RWPE1 (cell line): Measurements from ENCODE around the gene DRC7.

Experiments
- CTCF ChIA-PET: fragments of 350-600 bp; sonication (Branson Sonifier 250); formaldehyde crosslinking; extraction: SDS; loops from one replicate; lab custom pipeline; 2021; lab: Yijun Ruan, JAX
- POLR2A ChIA-PET: fragments of 400-600 bp; formaldehyde crosslinking; extraction: SDS; loops from one replicate; lab custom pipeline; 2020; ENCODE audit warnings: antibody characterized with exemption; ENCODE audit not compliant: low non-redundant PET; lab: Yijun Ruan, JAX
- DNase-seq: peaks from one replicate; pipeline ENCODE4 v3.0.0; 2012; ENCODE audit warnings: low spot score
- H3K27ac ChIP-seq: fragments of 450-650 bp; 2 replicates; pipeline ENCODE4 v1.5.1; 2017
- CTCF ChIP-seq: fragments of 450-650 bp; conservative IDR thresholded peaks from 2 replicates; pipeline ENCODE4 v1.5.1; 2017; ENCODE audit warnings: low read depth, mild to moderate bottlenecking

DRC7 gene

GRCh38 chr16:57672824-57673223 is 21.8 kb upstream of the DRC7 start:
- TF ChIP-seq CTCF, result no peak
- ChIA-PET POLR2A (no interaction called here), CTCF (interaction anchor here (0.6 kb wide), 1 partner anchor 146 kb away, joined by 5 read pairs; no protein-coding TSS in a partner anchor)
- no peak for DNase-seq
- no peak overlapping the region for H3K27ac ChIP-seq

GRCh38 chr16:57675741-57676551 is 18.7 kb upstream of the DRC7 start:
- ChIA-PET CTCF (interaction anchor here (0.7 kb wide), 1 partner anchor 76 kb away, joined by 6 read pairs; no protein-coding TSS in a partner anchor), POLR2A (no interaction called here)
- no peak for DNase-seq
- H3K27ac ChIP-seq, result no peak overlapping the region
- no peak for TF ChIP-seq CTCF

GRCh38 chr16:57676553-57677085 is 18.0 kb upstream of the DRC7 start:
- no peak for TF ChIP-seq CTCF
- no peak for DNase-seq
- POLR2A ChIA-PET, result no interaction called here
- CTCF ChIA-PET, result interaction anchor here (0.7 kb wide), 1 partner anchor 77 kb away, joined by 6 read pairs; no protein-coding TSS in a partner anchor
- H3K27ac ChIP-seq, result no peak overlapping the region

GRCh38 chr16:57677622-57678369 is 16.8 kb upstream of the DRC7 start:
- peak overlapping the region; percentile 38; the same call in 1 of the 2 replicates for H3K27ac ChIP-seq
- POLR2A ChIA-PET, result no interaction called here
- TF ChIP-seq CTCF, result no peak
- no peak for DNase-seq
- CTCF ChIA-PET, result interaction anchor here (0.5 to 0.9 kb wide), 3 partner anchors 35 to 136 kb away, joined by 3 read pairs; no protein-coding TSS in a partner anchor

- no peak overlapping the region for H3K27ac ChIP-seq
- POLR2A ChIA-PET, result no interaction called here
- CTCF ChIA-PET, result no interaction called here
- DNase-seq, result no peak
- TF ChIP-seq CTCF, result no peak
Measured at GRCh38 chr16:57679016-57679415, 15.6 kb upstream of the DRC7 start.

GRCh38 chr16:57679767-57680482 is 14.7 kb upstream of the DRC7 start:
- no peak for DNase-seq
- POLR2A ChIA-PET, result no interaction called here
- no peak overlapping the region for H3K27ac ChIP-seq
- TF ChIP-seq CTCF, result no peak
- CTCF ChIA-PET, result no interaction called here
